Activated CD4-positive, alpha-beta T cell treated with anti-CD3 and anti-CD28 coated beads for 4 hours (primary cell): Measurements from ENCODE around the gene S100A9.
"Not testable (repeated sequence)": the region's sequence is repeated elsewhere in the genome, so short reads cannot be mapped to it uniquely, and the experiment has no call there.

Source experiments
- DNase-seq, 2 donors: peaks; one replicate each; pipeline ENCODE4 v3.0.0-alpha.2; 2020

Gene S100A9

DNA sequence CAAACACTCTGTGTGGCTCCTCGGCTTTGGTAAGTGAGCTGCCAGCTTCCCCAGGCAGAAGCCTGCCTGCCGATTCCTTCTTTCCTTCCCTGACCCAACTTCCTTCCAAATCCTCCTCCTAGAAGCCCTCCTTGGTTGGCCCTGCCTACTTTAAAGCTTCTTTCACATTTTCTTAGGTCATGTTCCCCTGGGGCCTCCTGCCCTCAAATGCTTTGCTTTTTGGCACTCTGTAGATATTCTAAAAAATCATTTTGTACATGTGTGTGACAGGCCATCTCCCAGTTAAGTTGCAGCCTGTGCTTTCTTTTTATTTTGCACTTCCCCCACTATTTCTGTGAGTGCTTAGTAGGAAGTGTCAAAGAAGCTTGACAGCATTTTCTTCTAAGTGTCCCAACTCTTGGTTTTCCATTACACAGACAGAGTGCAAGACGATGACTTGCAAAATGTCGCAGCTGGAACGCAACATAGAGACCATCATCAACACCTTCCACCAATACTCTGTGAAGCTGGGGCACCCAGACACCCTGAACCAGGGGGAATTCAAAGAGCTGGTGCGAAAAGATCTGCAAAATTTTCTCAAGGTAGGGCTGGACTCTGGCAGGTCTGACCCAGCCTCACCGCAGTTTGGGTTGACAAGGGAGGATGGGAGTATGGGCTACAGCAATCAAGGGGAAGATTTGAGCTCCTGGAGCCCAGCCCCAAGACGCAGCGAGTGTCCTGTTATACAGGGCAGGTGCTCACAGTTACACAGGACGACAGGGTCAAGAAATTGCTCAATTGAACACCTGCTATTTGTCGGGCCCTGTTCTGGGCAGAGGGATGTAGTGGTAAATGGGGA lies at the start of gene S100A9:
TSS of gene S100A9 (plus strand) at position 2 of the 838 bp plus-strand sequence. CDS start at position 432, 430 bp downstream.
- no peak for DNase-seq

DNA sequence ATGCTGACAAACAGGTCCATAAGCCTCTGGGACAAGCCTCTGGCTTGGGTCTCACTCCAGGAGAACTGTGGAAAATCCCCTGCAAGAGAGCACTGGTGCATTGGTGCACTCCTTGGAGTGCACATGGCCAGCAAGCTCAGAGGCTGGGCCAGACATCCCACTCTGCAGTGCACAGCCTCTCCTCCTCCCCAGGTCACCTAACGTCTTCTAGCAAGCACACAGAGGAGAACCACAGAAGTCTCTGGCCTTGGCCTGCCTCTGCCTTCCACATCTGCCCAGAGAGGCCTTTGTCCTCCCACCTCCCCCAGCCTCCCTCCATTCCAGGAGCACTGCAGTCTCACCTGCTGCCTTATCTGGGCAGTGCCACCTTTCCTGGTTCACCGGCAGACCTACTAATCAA lies 49.1 kb upstream of the S100A9 start:
- DNase-seq = no peak

DNA sequence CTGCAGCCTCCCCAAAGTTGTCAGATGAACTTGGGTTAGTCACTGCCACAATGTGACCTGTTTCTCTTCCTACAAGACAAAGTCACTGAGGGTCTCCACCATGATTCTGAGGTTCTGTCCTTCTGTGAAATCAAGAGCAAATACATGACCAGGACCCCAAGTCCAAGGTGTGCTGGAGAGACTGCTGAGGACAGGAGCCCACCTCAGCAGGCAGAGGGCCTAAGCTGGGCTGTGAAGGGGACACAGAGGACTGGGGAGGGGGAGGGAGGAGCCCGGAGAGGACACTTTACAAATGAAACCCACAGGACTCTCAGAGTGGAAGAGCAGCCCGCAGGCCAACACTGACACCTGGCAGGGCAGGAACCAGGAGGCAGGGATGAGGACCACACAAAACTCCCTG lies 48.2 kb upstream of the S100A9 start:
- DNase-seq = no peak

GRCh38 chr1:153310526-153310925 lies 47.1 kb upstream of the S100A9 start:
- no peak for DNase-seq

GRCh38 chr1:153312570-153313186 lies 45.0 kb upstream of the S100A9 start, which contains the start of gene PGLYRP3:
PGLYRP3 (minus strand) TSS chr1:153312952; CDS start chr1:153310665, 2,287 bp downstream.
- no peak for DNase-seq

DNA sequence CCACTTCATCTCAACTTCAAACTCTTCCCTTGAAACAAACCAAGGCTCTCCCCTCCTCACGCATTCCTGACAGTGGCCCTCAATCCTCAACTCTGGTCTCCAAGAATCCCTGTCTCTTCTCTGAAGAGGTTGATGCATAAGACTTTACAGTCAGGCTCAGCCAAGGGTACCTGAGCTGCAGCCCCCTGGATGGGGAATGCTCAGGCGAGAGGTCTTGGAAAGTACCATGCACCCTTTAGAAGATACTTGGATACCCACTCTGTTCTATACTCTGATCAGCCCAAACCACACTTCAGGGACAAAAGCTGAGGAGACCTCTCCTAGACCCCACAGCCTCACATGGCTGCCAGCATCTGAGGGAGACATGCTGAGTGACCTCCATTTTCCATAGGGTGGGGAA lies 44.4 kb upstream of the S100A9 start:
- DNase-seq = no peak

- not testable (repeated sequence) for DNase-seq
Measured at GRCh38 chr1:153314388-153314787, 43.3 kb upstream of the S100A9 start.

- DNase-seq = not testable (repeated sequence)
Measured at GRCh38 chr1:153316013-153316412, 41.6 kb upstream of the S100A9 start.

DNA sequence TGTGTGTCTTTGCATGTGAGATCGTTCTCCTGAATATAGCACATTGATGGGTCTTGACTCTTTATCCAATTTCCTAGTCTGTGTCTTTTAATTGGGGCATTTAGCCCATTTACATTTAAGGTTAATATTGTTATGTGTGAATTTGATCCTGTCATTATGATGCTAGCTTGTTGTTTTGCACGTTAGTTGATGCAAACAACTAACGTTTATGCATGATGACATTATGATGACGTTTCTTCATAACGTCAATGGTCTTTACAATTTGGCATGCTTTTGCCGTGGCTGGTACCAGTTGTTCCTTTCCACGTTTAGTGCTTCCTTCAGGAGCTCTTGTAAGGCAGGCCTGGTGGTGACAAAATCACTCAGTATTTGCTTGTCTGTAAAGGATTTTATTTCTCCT lies 39.5 kb upstream of the S100A9 start:
- DNase-seq = not testable (repeated sequence)

DNA sequence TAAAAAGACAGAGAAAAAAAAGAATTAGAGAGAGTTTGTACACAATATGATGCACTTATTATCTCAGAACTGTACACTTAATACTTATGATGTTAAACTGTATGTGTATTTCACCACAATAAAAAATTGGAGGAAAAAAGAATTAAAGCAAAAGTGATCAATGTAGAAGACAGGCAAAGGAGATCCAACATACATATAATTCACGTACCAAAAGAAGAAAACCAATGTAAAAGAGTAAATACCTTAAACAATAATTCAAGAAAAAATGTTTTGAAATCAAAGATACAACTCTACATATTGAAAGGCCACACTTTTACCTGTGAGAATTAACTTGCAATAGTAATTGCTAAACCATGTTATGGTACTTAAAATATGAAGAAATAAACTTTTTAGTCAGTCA lies 35.1 kb upstream of the S100A9 start:
- no peak for DNase-seq

GRCh38 chr1:153324912-153325311 lies 32.7 kb upstream of the S100A9 start:
- DNase-seq = no peak

GRCh38 chr1:153333902-153334301 lies 23.8 kb upstream of the S100A9 start:
- DNase-seq = no peak

GRCh38 chr1:153336650-153337049 lies 21.0 kb upstream of the S100A9 start:
- no peak for DNase-seq

- no peak for DNase-seq
Measured at GRCh38 chr1:153337980-153338853, 19.4 kb upstream of the S100A9 start.

- DNase-seq = no peak
Measured at GRCh38 chr1:153339802-153340201, 17.9 kb upstream of the S100A9 start.

DNA sequence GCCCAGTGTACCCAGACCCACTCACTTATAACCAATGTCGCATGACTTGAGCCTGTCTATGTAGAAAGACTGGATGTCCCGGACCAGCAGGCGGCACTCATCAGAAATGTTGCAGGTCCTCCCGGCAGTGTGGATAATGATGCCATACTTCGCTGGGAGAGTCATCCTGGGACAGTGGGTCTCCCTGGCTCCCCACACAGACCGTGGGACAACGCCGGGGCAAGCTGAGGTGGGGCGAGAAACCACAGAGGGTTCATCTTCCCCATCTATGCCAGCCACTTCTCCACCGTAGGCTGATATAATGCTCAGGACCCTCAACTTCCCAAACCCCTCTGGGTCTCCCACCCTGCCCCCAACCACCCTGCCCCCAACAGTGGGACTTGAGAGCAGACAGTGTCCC lies 17.3 kb upstream of the S100A9 start:
- DNase-seq = no peak

GRCh38 chr1:153341431-153341934 lies 16.2 kb upstream of the S100A9 start:
- DNase-seq = no peak

GRCh38 chr1:153342178-153342577 lies 15.5 kb upstream of the S100A9 start:
- no peak for DNase-seq

- no peak for DNase-seq
Measured at GRCh38 chr1:153343040-153343681, 14.5 kb upstream of the S100A9 start.

DNA sequence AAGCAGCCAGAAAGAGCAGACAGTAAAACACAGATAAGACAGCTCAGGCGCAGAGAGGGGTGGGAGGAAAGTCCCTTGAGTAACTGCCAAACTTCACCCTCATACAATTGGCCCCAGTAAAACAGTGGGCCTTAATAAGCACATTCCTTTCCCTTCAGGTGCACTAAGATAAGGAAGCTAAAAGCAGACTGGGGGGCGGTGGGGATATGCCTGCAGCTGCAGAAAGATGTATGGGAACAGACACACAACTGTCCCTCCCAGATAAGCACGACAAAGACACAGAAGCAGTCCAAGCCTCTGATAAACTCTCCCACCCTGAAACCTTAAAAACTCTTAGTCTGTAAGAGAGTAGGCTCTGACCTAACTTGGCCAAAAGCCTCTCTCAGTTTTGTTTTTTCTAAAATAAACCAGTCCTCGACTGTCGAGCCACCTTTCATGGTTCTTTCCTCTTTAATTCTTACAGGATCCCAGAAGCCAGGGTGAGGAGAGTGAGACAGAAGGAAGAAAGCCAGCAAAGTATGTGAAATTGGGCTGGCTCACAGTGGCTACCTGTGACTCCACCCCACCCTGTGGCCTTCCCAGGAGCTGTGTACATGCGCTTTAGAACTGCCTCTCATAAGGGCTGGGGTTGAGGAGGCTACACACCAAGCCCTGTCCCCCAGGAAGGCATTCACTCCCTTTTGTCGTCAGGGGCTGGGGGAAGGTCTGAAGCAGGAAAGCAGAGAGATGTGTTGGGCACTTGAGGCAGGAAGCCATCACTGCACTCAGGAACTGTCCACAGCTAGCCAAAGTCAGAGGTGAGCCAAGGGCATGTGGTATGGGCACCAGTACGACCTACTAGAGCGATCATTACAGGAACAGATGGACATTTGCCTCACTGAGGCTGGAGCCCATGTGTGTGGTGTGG lies 13.6 kb upstream of the S100A9 start:
- DNase-seq = no peak

DNA sequence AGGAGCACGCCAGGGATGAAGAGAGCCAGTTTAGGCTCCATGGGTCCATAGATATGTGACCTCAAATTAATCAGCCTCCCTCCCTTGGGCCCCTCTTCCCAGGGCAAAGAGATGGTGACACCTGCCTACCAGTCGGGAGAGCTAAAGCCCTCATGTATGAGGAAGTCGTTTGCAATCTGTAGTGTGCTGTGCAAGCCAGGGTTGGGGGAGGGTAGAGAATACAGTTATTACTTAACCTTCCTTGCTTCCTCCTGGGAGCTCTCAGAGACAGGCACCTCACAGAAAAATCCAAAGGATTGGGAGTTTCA lies 13.0 kb upstream of the S100A9 start:
- DNase-seq = no peak
